Astrocyte (in vitro differentiated cells and primary cell): Measurements from ENCODE around the gene RIT2. TPM values are rescaled to one million over a fixed set of nuclear protein-coding genes. Genes with fewer than 3 reads are reported as not detected.
A peak's percentile ranks its signal among the peaks of the same experiment; 100 is the strongest.

Experiments used
- DNase-seq: peaks from one replicate; pipeline ENCODE4 v3.0.0-alpha.2; 2010; ENCODE audit warnings: low read depth
- FAIRE-seq: peaks from 2 replicates; lab custom pipeline; 2011; peaks lifted over from hg19 to GRCh38; lab: Jason Lieb, UNC
- H2AFZ ChIP-seq: 2 replicates; pipeline ENCODE4 v1.6.0; 2012; ENCODE audit warnings: low read depth, low read length, inconsistent platforms
- H3K27ac ChIP-seq: 2 replicates; pipeline ENCODE4 v1.5.1; 2011; ENCODE audit warnings: low read depth, low read length, inconsistent platforms
- H3K27me3 ChIP-seq: 2 replicates; pipeline ENCODE4 v1.6.0; 2011; ENCODE audit warnings: low read length, inconsistent platforms; ENCODE audit not compliant: insufficient read depth
- H3K36me3 ChIP-seq: 2 replicates; pipeline ENCODE4 v1.5.1; 2011; ENCODE audit warnings: low read length, inconsistent platforms; ENCODE audit not compliant: insufficient read depth
- H3K4me1 ChIP-seq: 2 replicates; pipeline ENCODE4 v1.5.1; 2011; ENCODE audit warnings: low read length, inconsistent platforms; ENCODE audit not compliant: insufficient read depth
- H3K4me2 ChIP-seq: 2 replicates; pipeline ENCODE4 v1.6.0; 2012; ENCODE audit warnings: low read length, inconsistent platforms
- H3K4me3 ChIP-seq: 2 replicates; pipeline ENCODE4 v1.5.1; 2011; ENCODE audit warnings: low read depth, mild to moderate bottlenecking, low read length, inconsistent platforms; ENCODE audit not compliant: insufficient read depth
- H3K79me2 ChIP-seq: 2 replicates; pipeline ENCODE4 v1.6.0; 2012; ENCODE audit warnings: mild to moderate bottlenecking, low read length, inconsistent platforms; ENCODE audit not compliant: insufficient read depth
- H3K9ac ChIP-seq: 2 replicates; pipeline ENCODE4 v1.6.0; 2012; ENCODE audit warnings: mild to moderate bottlenecking, low read length, inconsistent platforms
- H3K9me3 ChIP-seq: 2 replicates; pipeline ENCODE4 v1.5.1; 2012; ENCODE audit warnings: low read depth, mild to moderate bottlenecking, low read length, inconsistent platforms; ENCODE audit not compliant: insufficient read depth
- H4K20me1 ChIP-seq: 2 replicates; pipeline ENCODE4 v1.6.0; 2012; ENCODE audit warnings: low read length, inconsistent platforms; ENCODE audit not compliant: insufficient read depth
- H3K27ac Mint-ChIP-seq: one replicate; pipeline ENCODE4 v1.8.0; 2021; ENCODE audit warnings: mild to moderate bottlenecking, mixed read lengths; ENCODE audit not compliant: unreplicated experiment
- H3K27me3 Mint-ChIP-seq: one replicate; pipeline ENCODE4 v1.8.0; 2021; ENCODE audit warnings: low read depth, mixed read lengths; ENCODE audit not compliant: unreplicated experiment
- H3K36me3 Mint-ChIP-seq: one replicate; pipeline ENCODE4 v1.8.0; 2021; ENCODE audit warnings: low read depth, mixed read lengths; ENCODE audit not compliant: unreplicated experiment
- H3K4me1 Mint-ChIP-seq: one replicate; pipeline ENCODE4 v1.8.0; 2021; ENCODE audit warnings: low read depth, mixed read lengths; ENCODE audit not compliant: unreplicated experiment
- H3K4me3 Mint-ChIP-seq: one replicate; pipeline ENCODE4 v1.8.0; 2021; ENCODE audit warnings: mild to moderate bottlenecking, moderate library complexity, mixed read lengths; ENCODE audit not compliant: unreplicated experiment
- H3K9me3 Mint-ChIP-seq: one replicate; pipeline ENCODE4 v1.8.0; 2021; ENCODE audit warnings: mild to moderate bottlenecking, mixed read lengths; ENCODE audit not compliant: unreplicated experiment
- EZH2 ChIP-seq: IDR thresholded peaks from 2 replicates; pipeline ENCODE4 v1.6.1; 2012; ENCODE audit warnings: mild to moderate bottlenecking, low read length, inconsistent platforms; ENCODE audit not compliant: insufficient read depth
- total RNA-seq: library from RNA; stranded (reverse); gene quantifications from 2 replicates; pipeline ENCODE4 v1.2.1, GENCODE V29; 2021
- TF ChIP-seq, protein P1 (sequence below): IDR thresholded peaks from 2 replicates; pipeline ENCODE4 v1.5.1; 2011; ENCODE audit warnings: low read depth, mild to moderate bottlenecking, inconsistent platforms, low read length, moderate library complexity; ENCODE audit not compliant: insufficient read depth

The RIT2 gene
- total RNA-seq, 1 donor from 2014 or later: not detected

GRCh38 chr18:42929857-42930256 lies 185.6 kb downstream of the RIT2 start:
- Mint-ChIP-seq H3K36me3 (no peaks in the 10 kb centered on the region), H3K4me1 (peaks cover 10% of the 10 kb centered on the region), H3K9me3 (no peaks in the 10 kb centered on the region), H3K27me3 (no peaks in the 10 kb centered on the region), H3K4me3 (no peak overlapping the region), H3K27ac (peak overlapping the region; percentile 70)
- H3K27me3 ChIP-seq: no peaks in the 10 kb centered on the region
- H3K9me3 ChIP-seq: no peaks in the 10 kb centered on the region
- peaks cover 11% of the 10 kb centered on the region for H3K4me1 ChIP-seq
- H2AFZ ChIP-seq: peak overlapping the region; percentile 57
- peak overlapping the region; percentile 28 for H3K4me2 ChIP-seq
- H4K20me1 ChIP-seq: no peaks in the 10 kb centered on the region
- H3K79me2 ChIP-seq: no peaks in the 10 kb centered on the region
- peak; percentile 82 for DNase-seq
- no peak for FAIRE-seq
- H3K36me3 ChIP-seq: no peaks in the 10 kb centered on the region
- H3K27ac ChIP-seq: no peak overlapping the region
- no peak for TF ChIP-seq EZH2
- TF ChIP-seq, protein P1, sequence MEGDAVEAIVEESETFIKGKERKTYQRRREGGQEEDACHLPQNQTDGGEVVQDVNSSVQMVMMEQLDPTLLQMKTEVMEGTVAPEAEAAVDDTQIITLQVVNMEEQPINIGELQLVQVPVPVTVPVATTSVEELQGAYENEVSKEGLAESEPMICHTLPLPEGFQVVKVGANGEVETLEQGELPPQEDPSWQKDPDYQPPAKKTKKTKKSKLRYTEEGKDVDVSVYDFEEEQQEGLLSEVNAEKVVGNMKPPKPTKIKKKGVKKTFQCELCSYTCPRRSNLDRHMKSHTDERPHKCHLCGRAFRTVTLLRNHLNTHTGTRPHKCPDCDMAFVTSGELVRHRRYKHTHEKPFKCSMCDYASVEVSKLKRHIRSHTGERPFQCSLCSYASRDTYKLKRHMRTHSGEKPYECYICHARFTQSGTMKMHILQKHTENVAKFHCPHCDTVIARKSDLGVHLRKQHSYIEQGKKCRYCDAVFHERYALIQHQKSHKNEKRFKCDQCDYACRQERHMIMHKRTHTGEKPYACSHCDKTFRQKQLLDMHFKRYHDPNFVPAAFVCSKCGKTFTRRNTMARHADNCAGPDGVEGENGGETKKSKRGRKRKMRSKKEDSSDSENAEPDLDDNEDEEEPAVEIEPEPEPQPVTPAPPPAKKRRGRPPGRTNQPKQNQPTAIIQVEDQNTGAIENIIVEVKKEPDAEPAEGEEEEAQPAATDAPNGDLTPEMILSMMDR: no peak
- H3K4me3 ChIP-seq: no peak overlapping the region
- H3K9ac ChIP-seq: no peak overlapping the region

GRCh38 chr18:42929181-42929580 lies 186.3 kb downstream of the RIT2 start:
- Histone ChIP-seq H3K9me3 (no peaks in the 10 kb centered on the region), H3K4me2 (no peak overlapping the region), H3K4me3 (no peak overlapping the region), H3K4me1 (peaks cover 11% of the 10 kb centered on the region), H4K20me1 (no peaks in the 10 kb centered on the region), H3K27ac (no peak overlapping the region), H3K9ac (no peak overlapping the region), H3K36me3 (no peaks in the 10 kb centered on the region), H3K27me3 (no peaks in the 10 kb centered on the region), H3K79me2 (no peaks in the 10 kb centered on the region), H2AFZ (no peak overlapping the region)
- Mint-ChIP-seq H3K27me3 (no peaks in the 10 kb centered on the region), H3K27ac (no peak overlapping the region), H3K4me3 (no peak overlapping the region), H3K4me1 (peaks cover 10% of the 10 kb centered on the region), H3K36me3 (no peaks in the 10 kb centered on the region), H3K9me3 (no peaks in the 10 kb centered on the region)
- DNase-seq: peak; percentile 42
- TF ChIP-seq EZH2: no peak
- TF ChIP-seq, protein P1: no peak
- no peak for FAIRE-seq

- Mint-ChIP-seq H3K4me1 (peaks cover 1% of the 10 kb centered on the region), H3K27ac (no peak overlapping the region), H3K4me3 (no peak overlapping the region), H3K9me3 (no peaks in the 10 kb centered on the region), H3K36me3 (no peaks in the 10 kb centered on the region), H3K27me3 (no peaks in the 10 kb centered on the region)
- Histone ChIP-seq H3K4me1 (peaks cover 4% of the 10 kb centered on the region), H3K9ac (no peak overlapping the region), H3K27me3 (no peaks in the 10 kb centered on the region), H2AFZ (no peak overlapping the region), H3K79me2 (no peaks in the 10 kb centered on the region), H3K27ac (no peak overlapping the region), H3K9me3 (no peaks in the 10 kb centered on the region), H3K36me3 (no peaks in the 10 kb centered on the region), H3K4me2 (no peak overlapping the region), H3K4me3 (no peak overlapping the region), H4K20me1 (no peaks in the 10 kb centered on the region)
- DNase-seq (no peak), FAIRE-seq (no peak)
- no peak for TF ChIP-seq EZH2
- TF ChIP-seq, protein P1: no peak
Measured at GRCh38 chr18:42925036-42925435, 190.4 kb downstream of the RIT2 start.
